Measurements from ENCODE around the gene DRD1.

GRCh38 chr5:175464942-175465233 lies 20.9 kb upstream of the DRD1 start:
- no peak for TF ChIP-seq EZH2 (IDR thresholded peaks at IDR 0.05)
- no peak for TF ChIP-seq POLR2AphosphoS5 (IDR thresholded peaks at IDR 0.05; ENCODE audit: borderline replicate concordance, low read depth, low read length)

Data from SK-N-MC (cell line).